HEK293 (cell line): ENCODE measurements around the gene SDS.

ENCODE experiments used
- CTCF ChIA-PET: fragments of 350-600 bp; formaldehyde crosslinking; extraction: SDS; loops from one replicate; lab custom pipeline; 2021; ENCODE audit warnings: antibody characterized with exemption; lab: Yijun Ruan, JAX
- POLR2A ChIA-PET: fragments of 300-600 bp; formaldehyde crosslinking; extraction: SDS; loops from one replicate; lab custom pipeline; 2020; ENCODE audit warnings: antibody characterized with exemption, inconsistent platforms; lab: Yijun Ruan, JAX
- H3K27ac ChIP-seq: fragments of 200-500 bp; sonication (Bioruptor generic); 2 replicates; pipeline ENCODE4 v1.5.1; 2014; ENCODE audit warnings: low read depth, low read length, control low read depth, inconsistent platforms; ENCODE audit errors: extremely low read depth
- H3K36me3 ChIP-seq, 2 experiments: fragments of 200-500 bp in 1 of 2; sonication (Bioruptor generic) in 1 of 2; 1 replicate in 1 of 2; 2 replicates in 1 of 2; pipeline ENCODE4 v1.5.1; 2014 to 2017; ENCODE audit warnings: inconsistent platforms in 2 of 2, low read length in 2 of 2; ENCODE audit not compliant: control insufficient read depth in 2 of 2, insufficient read depth in 1 of 2
- H3K4me1 ChIP-seq: fragments of 200-500 bp; sonication (Bioruptor generic); 2 replicates; pipeline ENCODE4 v1.5.1; 2014; ENCODE audit warnings: mild to moderate bottlenecking, low read length, inconsistent platforms; ENCODE audit not compliant: control insufficient read depth, insufficient read depth
- H3K4me3 ChIP-seq: 2 replicates; pipeline ENCODE4 v1.5.1; 2011; ENCODE audit warnings: low read depth, mild to moderate bottlenecking, control low read depth, low read length, moderate library complexity
- H3K9me3 ChIP-seq: fragments of 200-500 bp; sonication (Bioruptor generic); 2 replicates; pipeline ENCODE4 v1.5.1; 2014; ENCODE audit warnings: low read depth, low read length, inconsistent platforms; ENCODE audit not compliant: control insufficient read depth, insufficient read depth
- BCL11B ChIP-seq: fragments of 450-650 bp; formaldehyde crosslinking; IDR thresholded peaks from 2 replicates; pipeline ENCODE4 v1.5.1; 2016; ENCODE audit warnings: low read depth, missing biosample characterization, missing genetic modification characterization
- FEZF1 ChIP-seq: fragments of 450-650 bp; formaldehyde crosslinking; IDR thresholded peaks from 2 replicates; pipeline ENCODE4 v1.5.1; 2016; ENCODE audit warnings: missing biosample characterization, missing genetic modification characterization
- GFI1B ChIP-seq: fragments of 450-650 bp; formaldehyde crosslinking; IDR thresholded peaks from 2 replicates; pipeline ENCODE4 v1.5.1; 2016; ENCODE audit warnings: missing biosample characterization, missing genetic modification characterization
- GLI2 ChIP-seq: fragments of 450-650 bp; formaldehyde crosslinking; IDR thresholded peaks from 2 replicates; pipeline ENCODE4; 2017; ENCODE audit warnings: missing biosample characterization, missing genetic modification characterization, low read depth, borderline replicate concordance
- IKZF3 ChIP-seq: fragments of 450-650 bp; IDR thresholded peaks from 2 replicates; pipeline ENCODE4 v1.5.0; 2018; ENCODE audit warnings: missing biosample characterization, mild to moderate bottlenecking, missing genetic modification characterization, moderate library complexity
- PBX3 ChIP-seq: sonication (generic); formaldehyde crosslinking; IDR thresholded peaks from 2 replicates; pipeline ENCODE4 v1.8.1; 2022; ENCODE audit warnings: mild to moderate bottlenecking, moderate library complexity, missing genetic modification reagents
- SALL2 ChIP-seq: fragments of 450-650 bp; formaldehyde crosslinking; IDR thresholded peaks from 2 replicates; pipeline ENCODE4 v1.5.0; 2017; ENCODE audit warnings: missing biosample characterization, mild to moderate bottlenecking, missing genetic modification characterization, borderline replicate concordance
- ZBTB10 ChIP-seq: fragments of 450-650 bp; formaldehyde crosslinking; IDR thresholded peaks from 2 replicates; pipeline ENCODE4 v1.5.1; 2016; ENCODE audit warnings: missing biosample characterization, missing genetic modification characterization
- ZBTB11 ChIP-seq: fragments of 450-650 bp; formaldehyde crosslinking; conservative IDR thresholded peaks from 2 replicates; pipeline ENCODE4 v1.5.1; 2016; ENCODE audit warnings: low read depth, missing biosample characterization, missing genetic modification characterization
- ZNF146 ChIP-seq: fragments of 450-650 bp; formaldehyde crosslinking; IDR thresholded peaks from 2 replicates; pipeline ENCODE4 v1.5.1; 2016; ENCODE audit warnings: missing biosample characterization, missing genetic modification characterization
- ZNF292 ChIP-seq: fragments of 450-650 bp; formaldehyde crosslinking; IDR thresholded peaks from 2 replicates; pipeline ENCODE4 v1.5.1; 2016; ENCODE audit warnings: low read depth, missing biosample characterization, missing genetic modification characterization, borderline replicate concordance
- ZNF394 ChIP-seq: fragments of 450-650 bp; formaldehyde crosslinking; IDR thresholded peaks from 2 replicates; pipeline ENCODE4 v1.5.1; 2016; ENCODE audit warnings: missing biosample characterization, missing genetic modification characterization, mild to moderate bottlenecking, moderate library complexity, borderline replicate concordance
- ZNF423 ChIP-seq: fragments of 450-650 bp; formaldehyde crosslinking; IDR thresholded peaks from 2 replicates; pipeline ENCODE4 v1.5.1; 2016; ENCODE audit warnings: missing biosample characterization, missing genetic modification characterization
- ZNF449 ChIP-seq: fragments of 450-650 bp; formaldehyde crosslinking; IDR thresholded peaks from 2 replicates; pipeline ENCODE4 v1.5.1; 2017; ENCODE audit warnings: missing biosample characterization, mild to moderate bottlenecking, missing genetic modification characterization, moderate library complexity

SDS gene

GRCh38 chr12:113395119-113395518, 8.6 kb downstream of the SDS start:
- peaks cover 5 to 11% of the 10 kb centered on the region in 2 experiments; a peak in 2 of 3 replicates for H3K36me3 ChIP-seq
- CTCF ChIA-PET: no interaction called here
- TF ChIP-seq GFI1B (tag by site-specific recombination) (no peak), IKZF3 (tag by site-specific recombination) (no peak), ZNF423 (tag by site-specific recombination) (no peak), ZNF146 (tag by site-specific recombination) (no peak), ZNF292 (tag by site-specific recombination) (no peak), ZBTB11 (tag by site-specific recombination) (no peak), ZNF394 (tag by site-specific recombination) (no peak)
- TF ChIP-seq, all 188 proteins: peak for 0
- no peaks in the 10 kb centered on the region for H3K9me3 ChIP-seq
- POLR2A ChIA-PET: no interaction called here
- no peak overlapping the region for H3K27ac ChIP-seq
- H3K4me3 ChIP-seq: no peak overlapping the region
- no peaks in the 10 kb centered on the region for H3K4me1 ChIP-seq

- no peaks in the 10 kb centered on the region for H3K4me1 ChIP-seq
- peaks cover 7 to 16% of the 10 kb centered on the region in 2 experiments; a peak in 2 of 3 replicates for H3K36me3 ChIP-seq
- ChIA-PET POLR2A (no interaction called here), CTCF (no interaction called here)
- TF ChIP-seq ZBTB10 (tag by site-specific recombination) (no peak), SALL2 (no peak), BCL11B (no peak), FEZF1 (tag by site-specific recombination) (no peak), GLI2 (tag by site-specific recombination) (no peak), PBX3 (no peak), ZNF449 (tag by site-specific recombination) (no peak)
- no peak overlapping the region for H3K4me3 ChIP-seq
- no peak overlapping the region for H3K27ac ChIP-seq
- H3K9me3 ChIP-seq: no peaks in the 10 kb centered on the region
Measured at GRCh38 chr12:113393749-113394148, 9.9 kb downstream of the SDS start.
